SU-DHL-6 (cell line): ENCODE data around the gene PTRH1.

Experiments
- EZH2phosphoT487 ChIP-seq: fragments of 200-600 bp; sonication (generic), shearing (Covaris generic); conservative IDR thresholded peaks from 2 replicates; pipeline ENCODE4 v1.6.1; 2018; ENCODE audit warnings: mild to moderate bottlenecking, antibody characterized with exemption, low read length, moderate library complexity, mixed read lengths
- TF ChIP-seq, protein P1 (sequence below): fragments of 200-600 bp; sonication (generic); IDR thresholded peaks from one replicate; pipeline ENCODE4 v1.5.1; 2017; ENCODE audit warnings: antibody characterized with exemption, mild to moderate bottlenecking, low read length, moderate library complexity; ENCODE audit not compliant: insufficient read depth, poor library complexity, severe bottlenecking

DNA sequence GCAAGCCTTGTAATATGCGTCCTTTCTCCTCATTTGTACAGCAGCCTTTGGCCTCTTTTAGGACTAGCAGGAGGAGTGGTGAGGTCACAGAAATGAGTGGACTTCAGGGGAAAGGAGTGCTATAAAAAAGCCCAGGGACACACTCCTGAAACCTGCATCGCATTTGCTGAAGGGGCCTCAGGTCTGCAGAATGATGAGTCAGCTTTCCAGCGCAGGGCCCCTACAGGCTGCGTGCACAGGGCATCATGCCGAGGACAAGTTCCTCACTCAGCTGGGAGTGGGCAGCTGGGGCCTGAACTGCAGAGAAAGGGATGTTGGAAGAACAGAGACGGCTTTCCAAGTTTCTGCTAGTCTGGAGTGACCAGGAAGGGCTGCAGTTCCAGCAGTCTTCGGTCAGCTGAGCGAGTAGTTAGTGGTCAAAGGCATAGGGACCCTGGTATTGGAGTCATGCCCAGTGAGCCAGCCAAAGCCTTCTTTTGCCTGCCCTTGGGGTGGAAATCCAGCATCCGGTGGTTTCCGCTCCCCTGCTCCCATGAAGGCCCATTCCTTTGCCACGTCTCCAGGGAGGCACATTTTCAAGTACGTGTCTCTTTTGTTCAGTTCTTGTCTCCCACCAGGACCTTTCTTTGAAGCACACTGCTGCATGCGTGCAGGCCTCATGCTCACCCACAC, 26.0 kb downstream of the PTRH1 start:
- TF ChIP-seq EZH2phosphoT487, result no peak
- TF ChIP-seq, protein P1, sequence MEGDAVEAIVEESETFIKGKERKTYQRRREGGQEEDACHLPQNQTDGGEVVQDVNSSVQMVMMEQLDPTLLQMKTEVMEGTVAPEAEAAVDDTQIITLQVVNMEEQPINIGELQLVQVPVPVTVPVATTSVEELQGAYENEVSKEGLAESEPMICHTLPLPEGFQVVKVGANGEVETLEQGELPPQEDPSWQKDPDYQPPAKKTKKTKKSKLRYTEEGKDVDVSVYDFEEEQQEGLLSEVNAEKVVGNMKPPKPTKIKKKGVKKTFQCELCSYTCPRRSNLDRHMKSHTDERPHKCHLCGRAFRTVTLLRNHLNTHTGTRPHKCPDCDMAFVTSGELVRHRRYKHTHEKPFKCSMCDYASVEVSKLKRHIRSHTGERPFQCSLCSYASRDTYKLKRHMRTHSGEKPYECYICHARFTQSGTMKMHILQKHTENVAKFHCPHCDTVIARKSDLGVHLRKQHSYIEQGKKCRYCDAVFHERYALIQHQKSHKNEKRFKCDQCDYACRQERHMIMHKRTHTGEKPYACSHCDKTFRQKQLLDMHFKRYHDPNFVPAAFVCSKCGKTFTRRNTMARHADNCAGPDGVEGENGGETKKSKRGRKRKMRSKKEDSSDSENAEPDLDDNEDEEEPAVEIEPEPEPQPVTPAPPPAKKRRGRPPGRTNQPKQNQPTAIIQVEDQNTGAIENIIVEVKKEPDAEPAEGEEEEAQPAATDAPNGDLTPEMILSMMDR, result no peak
